B cell (primary cell): ENCODE data around the gene NAMPT. TPM values are rescaled to one million over a fixed set of nuclear protein-coding genes. Genes with fewer than 3 reads are reported as not detected.

Experiments
- ATAC-seq: fragments of 200-7000 bp; cut with Tn5 transposase; one replicate; pipeline ENCODE4 v1.10.0; 2021; ENCODE audit warnings: low read depth, mild to moderate bottlenecking, moderate number of reproducible peaks, moderate library complexity
- CTCF ChIA-PET: fragments of 350-600 bp; sonication (Branson Sonifier 250); formaldehyde crosslinking; loops from one replicate; lab custom pipeline; 2021; ENCODE audit warnings: antibody characterized with exemption, inconsistent platforms; lab: Charles Lee
- POLR2A ChIA-PET: fragments of 350-600 bp; sonication (Branson Sonifier 250); formaldehyde crosslinking; loops from one replicate; lab custom pipeline; 2021; ENCODE audit warnings: antibody characterized with exemption; lab: Charles Lee
- DNase-seq: peaks from one replicate; pipeline ENCODE4 v3.0.0; 2013
- H2AFZ ChIP-seq: 2 replicates; pipeline ENCODE4 v1.6.1; 2012; ENCODE audit warnings: mild to moderate bottlenecking, low read depth, low read length; ENCODE audit not compliant: insufficient read depth, poor library complexity, severe bottlenecking
- H3K27ac ChIP-seq, 2 donors: 1 replicate in 1 of 2; 2 replicates in 1 of 2; pipeline ENCODE4 v1.5.1; 2012 to 2013; ENCODE audit warnings: low read length in 2 of 2, mild to moderate bottlenecking in 2 of 2, moderate library complexity in 1 of 2
- H3K27me3 ChIP-seq, 4 experiments: fragments of 200-600 bp in 1 of 4; sonication (generic) in 1 of 4; replicated peaks in 1 of 4; 1 replicate in 2 of 4; 2 replicates in 2 of 4; pipeline versions ENCODE4 v1.6.1 to v1.7.0; 2013 to 2016; ENCODE audit warnings: low read length in 3 of 4, mild to moderate bottlenecking in 2 of 4, mixed read lengths in 1 of 4, moderate library complexity in 1 of 4; ENCODE audit not compliant: insufficient read depth in 4 of 4, control insufficient read depth in 3 of 4; ENCODE audit errors: control extremely low read depth in 1 of 4
- H3K36me3 ChIP-seq, 2 experiments: replicated peaks in 1 of 2; 1 replicate in 1 of 2; 2 replicates in 1 of 2; pipeline versions ENCODE4 v1.6.1 to v1.7.1; 2013; ENCODE audit warnings: low read length in 1 of 2; ENCODE audit not compliant: insufficient read depth in 2 of 2, control insufficient read depth in 1 of 2; ENCODE audit errors: control extremely low read depth in 1 of 2, extremely low read depth in 1 of 2
- H3K4me1 ChIP-seq, 2 donors: fragments of 200-600 bp in 1 of 2; sonication (generic) in 1 of 2; 1 replicate in 1 of 2; 2 replicates in 1 of 2; pipeline versions ENCODE4 v1.5.1 to v1.6.1; 2013 to 2017; ENCODE audit warnings: low read length in 2 of 2; ENCODE audit not compliant: control insufficient read depth in 2 of 2, insufficient read depth in 2 of 2
- H3K4me2 ChIP-seq: replicated peaks from 2 replicates; pipeline ENCODE3; 2012; ENCODE audit warnings: mild to moderate bottlenecking, low read depth, low read length; ENCODE audit not compliant: poor library complexity, severe bottlenecking
- H3K4me3 ChIP-seq, 5 experiments: fragments of 200-600 bp in 1 of 5; sonication (generic) in 1 of 5; 1 replicate in 3 of 5; 2 replicates in 2 of 5; pipeline versions ENCODE4 v1.5.1 to v1.7.0; 2011 to 2016; ENCODE audit warnings: low read length in 4 of 5, mild to moderate bottlenecking in 4 of 5, low read depth in 2 of 5, control low read depth in 1 of 5, moderate library complexity in 1 of 5; ENCODE audit not compliant: insufficient read depth in 1 of 5; ENCODE audit errors: control extremely low read depth in 1 of 5, extremely low read depth in 1 of 5
- H3K79me2 ChIP-seq: fragments of 200-600 bp; sonication (generic); one replicate; pipeline ENCODE4 v1.6.0; 2016; ENCODE audit warnings: low read length; ENCODE audit not compliant: control insufficient read depth, insufficient read depth
- H3K9ac ChIP-seq: fragments of 200-600 bp; sonication (generic); 2 replicates; pipeline ENCODE4 v1.6.1; 2017; ENCODE audit warnings: mild to moderate bottlenecking, low read length, moderate library complexity
- H3K9me3 ChIP-seq, 3 donors: one replicate each; pipeline versions ENCODE4 v1.6.1 to v1.7.1; 2013; ENCODE audit warnings: low read length in 2 of 3; ENCODE audit not compliant: control insufficient read depth in 2 of 3, insufficient read depth in 1 of 3; ENCODE audit errors: control extremely low read depth in 1 of 3
- H4K20me1 ChIP-seq: 2 replicates; pipeline ENCODE4 v1.6.0; 2012; ENCODE audit warnings: mild to moderate bottlenecking, low read length; ENCODE audit not compliant: insufficient read depth, control insufficient read depth, poor library complexity, severe bottlenecking
- H3K27ac Mint-ChIP-seq: one replicate; pipeline ENCODE4 v1.8.0; 2021; ENCODE audit warnings: mixed read lengths
- H3K27me3 Mint-ChIP-seq: one replicate; pipeline ENCODE4 v1.8.0; 2021; ENCODE audit warnings: mixed read lengths
- H3K4me1 Mint-ChIP-seq: one replicate; pipeline ENCODE4 v1.8.0; 2021; ENCODE audit warnings: mixed read lengths
- H3K4me3 Mint-ChIP-seq: one replicate; pipeline ENCODE4 v1.8.0; 2021; ENCODE audit warnings: mixed read lengths
- H3K9me3 Mint-ChIP-seq: one replicate; pipeline ENCODE4 v1.8.0; 2022; ENCODE audit warnings: mixed read lengths; ENCODE audit not compliant: insufficient read depth
- EZH2 ChIP-seq: IDR thresholded peaks from 2 replicates; pipeline ENCODE4 v1.6.1; 2012; ENCODE audit warnings: borderline replicate concordance, low read depth, mild to moderate bottlenecking, moderate library complexity, low read length; ENCODE audit not compliant: insufficient read depth, poor library complexity, severe bottlenecking
- WGBS: methylation state at CpG from one replicate; pipeline ENCODE4 v1.1.5; 2013; ENCODE audit warnings: missing lambda C conversion rate; ENCODE audit not compliant: insufficient coverage; 5-methylcytosine and 5-hydroxymethylcytosine counted together
- intact Hi-C: fragments of 100-400 bp; cut with micrococcal nuclease; formaldehyde crosslinking; loops from one replicate; pipeline ENCODE4 v1.10.0; 2022
- polyA plus RNA-seq: library from polyadenylated mRNA; depleted of rRNA; stranded (reverse); fragments of >200 nt; gene quantifications from 2 replicates; pipeline ENCODE4 v1.2.3, GENCODE V29; 2012
- total RNA-seq, 2 donors: library from RNA; stranded (reverse); fragments of 120-200 nt in 1 of 2; gene quantifications; 1 replicate in 1 of 2; 2 replicates in 1 of 2; pipeline versions ENCODE4 v1.2.3 to v1.2.4, GENCODE V29; 2013 to 2022
- TF ChIP-seq, protein P1 (sequence below): fragments of 200-600 bp; IDR thresholded peaks from one replicate; pipeline ENCODE4 v1.8.0; 2022; ENCODE audit warnings: antibody characterized with exemption, mild to moderate bottlenecking

The NAMPT gene
- total and polyA plus RNA-seq, 2 donors (not counting 1 experiment from before 2014, with no cell fraction given): 11.6 to 48.8 TPM

DNA sequence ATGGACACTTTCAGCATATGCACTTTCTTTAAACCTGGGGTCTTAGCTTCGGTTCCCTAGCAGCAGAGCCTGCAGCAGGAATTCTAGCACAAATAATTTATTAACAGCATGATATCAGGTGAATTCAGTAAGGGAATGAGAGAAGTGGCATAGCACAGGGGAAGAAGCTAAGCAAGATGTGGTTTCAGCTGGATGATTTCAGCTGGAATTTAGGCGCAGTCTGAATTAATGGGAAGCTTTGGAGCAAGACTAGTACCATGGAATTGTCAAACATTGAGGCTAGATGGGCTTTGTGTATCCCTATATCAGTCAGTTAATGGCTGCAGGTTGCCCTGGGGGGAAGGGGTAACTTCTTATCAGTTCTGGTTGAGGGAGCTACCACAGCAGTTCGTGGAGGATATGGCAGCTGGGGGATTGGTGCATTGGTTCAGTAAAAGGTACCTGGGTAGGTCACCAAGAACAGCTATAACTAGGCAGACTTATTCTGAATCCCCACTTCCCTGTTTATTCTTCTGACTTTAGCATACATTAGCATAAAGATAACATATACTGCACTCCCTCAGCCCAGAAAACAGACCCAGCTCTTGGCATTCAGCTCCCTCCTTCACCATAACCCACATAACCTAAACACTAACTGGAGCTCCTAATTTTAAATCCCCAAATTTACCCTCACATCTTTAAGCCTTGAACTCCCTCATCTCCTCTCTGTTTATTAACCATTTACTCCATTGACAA is 46.8 kb upstream of the NAMPT start:
- Histone ChIP-seq H3K27ac (no peak overlapping the region), H4K20me1 (no peaks in the 10 kb centered on the region), H3K9ac (no peak overlapping the region), H3K9me3 (no peaks in the 10 kb centered on the region), H3K36me3 (no peaks in the 10 kb centered on the region), H2AFZ (no peak overlapping the region), H3K27me3 (no peaks in the 10 kb centered on the region), H3K79me2 (no peaks in the 10 kb centered on the region), H3K4me3 (no peak overlapping the region), H3K4me1 (no peaks in the 10 kb centered on the region), H3K4me2 (no peak overlapping the region)
- no peak for DNase-seq
- H3K4me1 Mint-ChIP-seq: no peaks in the 10 kb centered on the region
- H3K27ac Mint-ChIP-seq: no peak overlapping the region
- ChIA-PET CTCF (interaction anchor here (1.2 kb wide), 1 partner anchor 816 kb away, joined by 3 read pairs; no protein-coding TSS in a partner anchor), POLR2A (no interaction called here)
- no peak overlapping the region for H3K4me3 Mint-ChIP-seq
- H3K9me3 Mint-ChIP-seq: no peaks in the 10 kb centered on the region
- peaks cover 25% of the 10 kb centered on the region for H3K27me3 Mint-ChIP-seq
- TF ChIP-seq, protein P1, sequence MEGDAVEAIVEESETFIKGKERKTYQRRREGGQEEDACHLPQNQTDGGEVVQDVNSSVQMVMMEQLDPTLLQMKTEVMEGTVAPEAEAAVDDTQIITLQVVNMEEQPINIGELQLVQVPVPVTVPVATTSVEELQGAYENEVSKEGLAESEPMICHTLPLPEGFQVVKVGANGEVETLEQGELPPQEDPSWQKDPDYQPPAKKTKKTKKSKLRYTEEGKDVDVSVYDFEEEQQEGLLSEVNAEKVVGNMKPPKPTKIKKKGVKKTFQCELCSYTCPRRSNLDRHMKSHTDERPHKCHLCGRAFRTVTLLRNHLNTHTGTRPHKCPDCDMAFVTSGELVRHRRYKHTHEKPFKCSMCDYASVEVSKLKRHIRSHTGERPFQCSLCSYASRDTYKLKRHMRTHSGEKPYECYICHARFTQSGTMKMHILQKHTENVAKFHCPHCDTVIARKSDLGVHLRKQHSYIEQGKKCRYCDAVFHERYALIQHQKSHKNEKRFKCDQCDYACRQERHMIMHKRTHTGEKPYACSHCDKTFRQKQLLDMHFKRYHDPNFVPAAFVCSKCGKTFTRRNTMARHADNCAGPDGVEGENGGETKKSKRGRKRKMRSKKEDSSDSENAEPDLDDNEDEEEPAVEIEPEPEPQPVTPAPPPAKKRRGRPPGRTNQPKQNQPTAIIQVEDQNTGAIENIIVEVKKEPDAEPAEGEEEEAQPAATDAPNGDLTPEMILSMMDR: no peak
- no peak for TF ChIP-seq EZH2
- intact Hi-C loops: no loop called here
- WGBS: 0% methylated on average over 1 of the region's 3 CpGs
- no peak for ATAC-seq

DNA sequence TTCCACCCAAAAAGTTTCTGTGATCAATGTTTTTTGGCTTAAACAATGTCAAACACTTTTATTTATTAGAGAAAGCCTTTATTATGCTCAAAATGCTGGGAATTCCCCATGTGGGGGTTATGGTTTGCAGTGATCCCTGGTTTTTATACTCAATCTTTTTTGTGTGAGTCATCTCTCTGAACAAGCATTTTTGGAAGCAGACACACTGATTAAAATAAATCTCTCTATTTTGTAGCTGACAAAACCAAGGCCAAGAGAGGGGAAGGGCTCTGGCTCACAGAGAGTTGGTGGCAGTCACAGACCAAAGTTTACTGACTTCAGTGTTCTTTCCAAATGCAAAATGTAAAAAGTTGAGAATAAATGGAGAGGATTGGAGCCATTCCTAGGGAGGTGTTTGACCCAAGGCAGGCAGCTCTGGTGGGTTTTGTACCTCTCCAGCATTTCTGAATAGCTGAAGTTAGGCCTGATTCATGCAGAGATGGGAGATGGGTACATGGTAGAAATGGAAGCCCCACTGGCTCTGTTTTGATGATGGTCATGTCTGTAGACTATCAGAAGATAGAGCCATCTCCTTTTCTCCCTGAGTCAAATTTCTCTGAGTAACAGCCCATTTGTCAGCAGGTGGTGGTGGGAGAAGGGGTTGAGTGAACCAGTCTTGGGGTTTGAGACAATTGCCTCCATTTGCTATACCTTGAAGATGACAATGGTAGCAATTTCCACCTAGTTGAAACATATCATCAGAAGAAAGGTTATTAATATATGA is 45.4 kb upstream of the NAMPT start:
- no peak overlapping the region for H3K4me2 ChIP-seq
- CTCF ChIA-PET: no interaction called here
- no peak for ATAC-seq

More for the DNA sequence above, 45.4 kb upstream of the NAMPT start:
- Histone ChIP-seq H3K4me3 (no peak overlapping the region), H4K20me1 (no peaks in the 10 kb centered on the region), H3K9ac (no peak overlapping the region), H3K36me3 (no peaks in the 10 kb centered on the region), H3K27ac (no peak overlapping the region), H3K9me3 (no peaks in the 10 kb centered on the region), H3K79me2 (no peaks in the 10 kb centered on the region), H3K4me1 (no peaks in the 10 kb centered on the region), H3K27me3 (no peaks in the 10 kb centered on the region), H2AFZ (no peak overlapping the region)
- H3K4me3 Mint-ChIP-seq: no peak overlapping the region
- no peak for DNase-seq
- H3K4me1 Mint-ChIP-seq: no peaks in the 10 kb centered on the region
- H3K27ac Mint-ChIP-seq: no peak overlapping the region
- H3K9me3 Mint-ChIP-seq: no peaks in the 10 kb centered on the region
- TF ChIP-seq EZH2: no peak
- TF ChIP-seq, protein P1: no peak
- H3K27me3 Mint-ChIP-seq: peaks cover 22% of the 10 kb centered on the region
- intact Hi-C loops: no loop called here
- POLR2A ChIA-PET: no interaction called here
